HUES6 (cell line): ENCODE data around the gene ONECUT2.

Experiments used
- H3K27ac ChIP-seq: 2 replicates; pipeline ENCODE4 v1.7.0; 2013; ENCODE audit warnings: low read depth, mild to moderate bottlenecking, low read length, inconsistent platforms
- H3K27me3 ChIP-seq: 2 replicates; pipeline ENCODE4 v1.6.1; 2013; ENCODE audit warnings: low read length; ENCODE audit not compliant: control insufficient read depth, insufficient read depth
- H3K36me3 ChIP-seq: 2 replicates; pipeline ENCODE4 v1.6.1; 2013; ENCODE audit warnings: low read length; ENCODE audit not compliant: control insufficient read depth, insufficient read depth
- H3K4me1 ChIP-seq: 2 replicates; pipeline ENCODE4 v1.6.1; 2013; ENCODE audit warnings: low read length; ENCODE audit not compliant: control insufficient read depth, insufficient read depth
- H3K4me3 ChIP-seq: 2 replicates; pipeline ENCODE4 v1.5.1; 2013; ENCODE audit warnings: low read depth, low read length
- H3K9ac ChIP-seq: one replicate; pipeline ENCODE4 v1.6.1; 2013; ENCODE audit warnings: mild to moderate bottlenecking, low read length
- H3K9me3 ChIP-seq: 2 replicates; pipeline ENCODE4 v1.6.1; 2013; ENCODE audit warnings: low read depth, low read length; ENCODE audit not compliant: control insufficient read depth, insufficient read depth

The ONECUT2 gene

GRCh38 chr18:57432140-57432539 is 3.0 kb upstream of the ONECUT2 start:
- no peaks in the 10 kb centered on the region for H3K9me3 ChIP-seq
- no peak overlapping the region for H3K9ac ChIP-seq
- H3K36me3 ChIP-seq, result no peaks in the 10 kb centered on the region
- H3K27ac ChIP-seq, result no peak overlapping the region
- no peak overlapping the region for H3K4me3 ChIP-seq
- peaks cover 95% of the 10 kb centered on the region for H3K27me3 ChIP-seq
- H3K4me1 ChIP-seq, result peaks cover 55% of the 10 kb centered on the region

- Histone ChIP-seq H3K4me3 (peak overlapping the region; percentile 90; the same call in 1 of the 2 replicates), H3K9ac (no peak overlapping the region), H3K4me1 (peaks cover 57% of the 10 kb centered on the region), H3K9me3 (no peaks in the 10 kb centered on the region), H3K36me3 (no peaks in the 10 kb centered on the region), H3K27ac (no peak overlapping the region), H3K27me3 (peaks cover 95% of the 10 kb centered on the region)
Measured at GRCh38 chr18:57432751-57433400, 2.3 kb upstream of the ONECUT2 start.

GRCh38 chr18:57433482-57433881 is 1.7 kb upstream of the ONECUT2 start:
- no peaks in the 10 kb centered on the region for H3K36me3 ChIP-seq
- peaks cover 61% of the 10 kb centered on the region for H3K4me1 ChIP-seq
- H3K4me3 ChIP-seq, result peak overlapping the region; percentile 90; the same call in 1 of the 2 replicates
- peaks cover 95% of the 10 kb centered on the region for H3K27me3 ChIP-seq
- H3K27ac ChIP-seq, result no peak overlapping the region
- H3K9ac ChIP-seq, result no peak overlapping the region
- H3K9me3 ChIP-seq, result no peaks in the 10 kb centered on the region

- Histone ChIP-seq H3K27ac (no peak overlapping the region), H3K9ac (no peak overlapping the region), H3K4me3 (peak overlapping the region; percentile 90), H3K36me3 (no peaks in the 10 kb centered on the region), H3K27me3 (peaks cover 95% of the 10 kb centered on the region), H3K4me1 (peaks cover 67% of the 10 kb centered on the region), H3K9me3 (no peaks in the 10 kb centered on the region)
Measured at GRCh38 chr18:57433934-57434535, 1.1 kb upstream of the ONECUT2 start.

- peaks cover 71% of the 10 kb centered on the region for H3K4me1 ChIP-seq
- no peaks in the 10 kb centered on the region for H3K9me3 ChIP-seq
- H3K4me3 ChIP-seq, result peak overlapping the region; percentile 70
- peaks cover 95% of the 10 kb centered on the region for H3K27me3 ChIP-seq
- no peak overlapping the region for H3K9ac ChIP-seq
- H3K36me3 ChIP-seq, result no peaks in the 10 kb centered on the region
- no peak overlapping the region for H3K27ac ChIP-seq
Measured at GRCh38 chr18:57435846-57436190, 644 bp downstream of the ONECUT2 start.

GRCh38 chr18:57436191-57436964 is 1.2 kb downstream of the ONECUT2 start:
- Histone ChIP-seq H3K9ac (no peak overlapping the region), H3K4me3 (peak overlapping the region; percentile 70), H3K27me3 (peaks cover 95% of the 10 kb centered on the region)

GRCh38 chr18:57436965-57437333 is 1.8 kb downstream of the ONECUT2 start:
- Histone ChIP-seq H3K9me3 (no peaks in the 10 kb centered on the region), H3K9ac (no peak overlapping the region), H3K27me3 (peaks cover 95% of the 10 kb centered on the region), H3K4me3 (peak overlapping the region; percentile 70), H3K4me1 (peaks cover 60% of the 10 kb centered on the region), H3K27ac (no peak overlapping the region), H3K36me3 (no peaks in the 10 kb centered on the region)

More at GRCh38 chr18:57436191-57436964, 1.2 kb downstream of the ONECUT2 start:
- no peak overlapping the region for H3K27ac ChIP-seq
- H3K36me3 ChIP-seq, result no peaks in the 10 kb centered on the region
- H3K4me1 ChIP-seq, result peaks cover 65% of the 10 kb centered on the region
- no peaks in the 10 kb centered on the region for H3K9me3 ChIP-seq

GRCh38 chr18:57437402-57437765 is 2.2 kb downstream of the ONECUT2 start:
- Histone ChIP-seq H3K27ac (no peak overlapping the region), H3K4me1 (peaks cover 60% of the 10 kb centered on the region), H3K9ac (no peak overlapping the region), H3K4me3 (peak overlapping the region; percentile 70), H3K9me3 (no peaks in the 10 kb centered on the region), H3K27me3 (peaks cover 95% of the 10 kb centered on the region), H3K36me3 (no peaks in the 10 kb centered on the region)

- Histone ChIP-seq H3K36me3 (no peaks in the 10 kb centered on the region), H3K27ac (no peak overlapping the region), H3K4me1 (peaks cover 55% of the 10 kb centered on the region), H3K27me3 (peaks cover 95% of the 10 kb centered on the region), H3K9me3 (no peaks in the 10 kb centered on the region), H3K4me3 (peak overlapping the region; percentile 70), H3K9ac (peak overlapping the region; percentile 38)
Measured at GRCh38 chr18:57437766-57438671, 2.8 kb downstream of the ONECUT2 start.

GRCh38 chr18:57438743-57439608 is 3.8 kb downstream of the ONECUT2 start:
- peaks cover 95% of the 10 kb centered on the region for H3K27me3 ChIP-seq
- H3K27ac ChIP-seq, result no peak overlapping the region
- peak overlapping the region; percentile 70 for H3K4me3 ChIP-seq
- H3K9me3 ChIP-seq, result no peaks in the 10 kb centered on the region
- H3K9ac ChIP-seq, result no peak overlapping the region
- H3K4me1 ChIP-seq, result peaks cover 45% of the 10 kb centered on the region
- H3K36me3 ChIP-seq, result no peaks in the 10 kb centered on the region
